IMR-90 (cell line): ENCODE measurements around the gene MINDY3. TPM values are rescaled to one million over a fixed set of nuclear protein-coding genes. Genes with fewer than 3 reads are reported as not detected.

Experiments used
- ATAC-seq: fragments of 200-7000 bp; cut with Tn5 transposase; 2 replicates; pipeline ENCODE4 v1.9.1; 2020; ENCODE audit warnings: low read depth, mild to moderate bottlenecking, moderate library complexity
- BruUV-seq: library from RNA; stranded (reverse); fragments of 400-500 nt; replicated peaks from 2 replicates; lab custom pipeline; 2021; lab: Mats Ljungman, UMichigan
- CTCF ChIA-PET: fragments of 300-600 bp; formaldehyde crosslinking; extraction: SDS; loops from one replicate; lab custom pipeline; 2021; ENCODE audit warnings: antibody characterized with exemption; lab: Yijun Ruan, JAX
- POLR2A ChIA-PET: fragments of 300-600 bp; sonication (Branson Sonifier 250); formaldehyde crosslinking; loops from one replicate; lab custom pipeline; 2022; ENCODE audit warnings: antibody characterized with exemption; ENCODE audit not compliant: unreplicated experiment; lab: Charles Lee
- DNase-seq: peaks from one replicate; pipeline ENCODE4 v3.0.0; 2013
- H2AFZ ChIP-seq: replicated peaks from 2 replicates; pipeline ENCODE3; 2013; ENCODE audit warnings: low read length, mild to moderate bottlenecking; ENCODE audit not compliant: poor library complexity
- H2AK5ac ChIP-seq: 2 replicates; pipeline ENCODE4 v1.6.1; 2013; ENCODE audit warnings: low read depth, low read length, inconsistent platforms
- H2AK9ac ChIP-seq: replicated peaks from 2 replicates; pipeline ENCODE3; 2013; ENCODE audit warnings: mild to moderate bottlenecking, low read depth, low read length, moderate library complexity; ENCODE audit not compliant: poor library complexity
- H2BK120ac ChIP-seq: 2 replicates; pipeline ENCODE4 v1.6.1; 2013; ENCODE audit warnings: low read depth, low read length, inconsistent platforms
- H2BK15ac ChIP-seq: 3 replicates; pipeline ENCODE4 v1.6.1; 2013; ENCODE audit warnings: low read depth, low read length, inconsistent platforms
- H2BK20ac ChIP-seq: 2 replicates; pipeline ENCODE4 v1.6.1; 2013; ENCODE audit warnings: low read depth, mild to moderate bottlenecking, inconsistent platforms, low read length, moderate library complexity
- H2BK5ac ChIP-seq: 2 replicates; pipeline ENCODE4 v1.6.1; 2013; ENCODE audit warnings: mild to moderate bottlenecking, low read depth, low read length, inconsistent platforms; ENCODE audit not compliant: poor library complexity, severe bottlenecking
- H3K14ac ChIP-seq: replicated peaks from 2 replicates; pipeline ENCODE4 v1.6.1; 2013; ENCODE audit warnings: low read depth, low read length, inconsistent platforms
- H3K18ac ChIP-seq: 2 replicates; pipeline ENCODE4 v1.6.1; 2013; ENCODE audit warnings: low read depth, low read length, control low read depth
- H3K23ac ChIP-seq: 2 replicates; pipeline ENCODE4 v1.6.1; 2013; ENCODE audit warnings: low read depth, low read length, inconsistent platforms
- H3K27ac ChIP-seq: 2 replicates; pipeline ENCODE4 v1.5.1; 2013; ENCODE audit warnings: mild to moderate bottlenecking, control low read depth, low read length; ENCODE audit not compliant: insufficient read depth
- H3K27me3 ChIP-seq: 2 replicates; pipeline ENCODE4 v1.6.1; 2013; ENCODE audit warnings: low read length; ENCODE audit not compliant: control insufficient read depth, insufficient read depth
- H3K36me3 ChIP-seq: 2 replicates; pipeline ENCODE4 v1.6.1; 2013; ENCODE audit warnings: low read length, mixed read lengths; ENCODE audit not compliant: control insufficient read depth, insufficient read depth
- H3K4ac ChIP-seq: 2 replicates; pipeline ENCODE4 v1.6.1; 2013; ENCODE audit warnings: low read depth, low read length, inconsistent platforms
- H3K4me1 ChIP-seq: 2 replicates; pipeline ENCODE4 v1.6.1; 2013; ENCODE audit warnings: low read length, mixed read lengths; ENCODE audit not compliant: control insufficient read depth, insufficient read depth
- H3K4me2 ChIP-seq: 2 replicates; pipeline ENCODE4 v1.6.1; 2013; ENCODE audit warnings: low read depth, mild to moderate bottlenecking, control low read depth, low read length, moderate library complexity
- H3K4me3 ChIP-seq: 2 replicates; pipeline ENCODE4 v1.5.1; 2013; ENCODE audit warnings: low read depth, mild to moderate bottlenecking, control low read depth, low read length, moderate library complexity; ENCODE audit not compliant: insufficient read depth
- H3K56ac ChIP-seq: 2 replicates; pipeline ENCODE4 v1.6.1; 2013; ENCODE audit warnings: low read length, inconsistent platforms; ENCODE audit not compliant: insufficient read depth; ENCODE audit errors: extremely low read depth
- H3K79me1 ChIP-seq, 2 experiments: 2 replicates each; pipeline ENCODE4 v1.6.1; 2013; ENCODE audit warnings: low read length in 2 of 2, inconsistent platforms in 1 of 2, low read depth in 1 of 2
- H3K9ac ChIP-seq: 2 replicates; pipeline ENCODE4 v1.6.1; 2013; ENCODE audit warnings: low read depth, low read length, control low read depth
- H3K9me1 ChIP-seq: 2 replicates; pipeline ENCODE4 v1.6.1; 2013; ENCODE audit warnings: low read length, inconsistent platforms; ENCODE audit not compliant: insufficient read depth
- H3K9me3 ChIP-seq: 2 replicates; pipeline ENCODE4 v1.6.1; 2013; ENCODE audit warnings: low read length; ENCODE audit not compliant: control insufficient read depth, insufficient read depth
- H4K20me1 ChIP-seq: 2 replicates; pipeline ENCODE4 v1.6.1; 2013; ENCODE audit warnings: low read length, inconsistent platforms; ENCODE audit not compliant: insufficient read depth
- H4K5ac ChIP-seq: 2 replicates; pipeline ENCODE4 v1.6.1; 2013; ENCODE audit warnings: mild to moderate bottlenecking, low read depth, low read length, control low read depth
- H4K8ac ChIP-seq, 2 experiments: 2 replicates each; pipeline ENCODE4 v1.6.1; 2013; ENCODE audit warnings: low read depth in 2 of 2, low read length in 2 of 2, control low read depth in 1 of 2, inconsistent platforms in 1 of 2
- H4K91ac ChIP-seq: 2 replicates; pipeline ENCODE4 v1.6.1; 2013; ENCODE audit warnings: low read depth, low read length, inconsistent platforms; ENCODE audit not compliant: insufficient read depth
- BHLHE40 ChIP-seq: fragments of 150-350 bp; IDR thresholded peaks from 2 replicates; pipeline ENCODE4 v1.6.1; 2016; ENCODE audit warnings: mild to moderate bottlenecking, low read depth, low read length
- CEBPB ChIP-seq: IDR thresholded peaks from 2 replicates; pipeline ENCODE4 v1.6.1; 2012; ENCODE audit warnings: low read depth, low read length, improper control_type of control experiment
- CHD1 ChIP-seq: IDR thresholded peaks from 2 replicates; pipeline ENCODE4 v1.6.1; 2012; ENCODE audit warnings: low read depth, low read length, improper control_type of control experiment
- MXI1 ChIP-seq: IDR thresholded peaks from 2 replicates; pipeline ENCODE4 v1.6.1; 2012; ENCODE audit warnings: low read depth, mild to moderate bottlenecking, low read length, moderate library complexity, borderline replicate concordance
- NFE2L2 ChIP-seq: fragments of 150-350 bp; IDR thresholded peaks from 2 replicates; pipeline ENCODE4 v1.6.1; 2016; ENCODE audit warnings: low read depth, mild to moderate bottlenecking, low read length
- POLR2A ChIP-seq: IDR thresholded peaks from 2 replicates; pipeline ENCODE4 v1.6.1; 2012; ENCODE audit warnings: mild to moderate bottlenecking, low read depth, low read length
- RCOR1 ChIP-seq: IDR thresholded peaks from 2 replicates; pipeline ENCODE4 v1.6.1; 2012; ENCODE audit warnings: mild to moderate bottlenecking, low read length, improper control_type of control experiment; ENCODE audit not compliant: insufficient replicate concordance
- RFX5 ChIP-seq: IDR thresholded peaks from 2 replicates; pipeline ENCODE4 v1.8.0; 2012; ENCODE audit warnings: low read depth, mild to moderate bottlenecking, low read length, moderate library complexity
- SMC3 ChIP-seq: fragments of 150-350 bp; IDR thresholded peaks from 2 replicates; pipeline ENCODE4 v1.6.1; 2016; ENCODE audit warnings: low read depth, mild to moderate bottlenecking, antibody characterized with exemption, low read length, moderate library complexity
- WGBS, 2 experiments: methylation state at CpG; one replicate each; pipeline versions ENCODE4 v1.1.5 to v1.1.7; 2013; ENCODE audit warnings: missing lambda C conversion rate in 2 of 2; ENCODE audit not compliant: insufficient read length in 1 of 2; ENCODE audit errors: extremely low coverage in 2 of 2; 5-methylcytosine and 5-hydroxymethylcytosine counted together
- dilution Hi-C: fragments of 300-500 bp; cut with HindIII; formaldehyde crosslinking; loops from one replicate; pipeline ENCODE4 v1.14.3; 2018; ENCODE audit warnings: low sequenced_read_pairs; ENCODE audit not compliant: unreplicated experiment
- in situ Hi-C: fragments of 300-500 bp; cut with MboI; formaldehyde crosslinking; loops from 3 replicates; pipeline ENCODE4 v1.14.3; 2019; ENCODE audit warnings: low sequenced_read_pairs, inconsistent platforms, mixed read lengths
- intact Hi-C: fragments of 100-400 bp; cut with micrococcal nuclease; formaldehyde crosslinking; loops from 2 replicates; pipeline ENCODE4 v1.10.0; 2022
- polyA plus RNA-seq, 3 experiments: library from polyadenylated mRNA; depleted of rRNA; stranded (reverse); fragments of >200 nt; gene quantifications; 2 replicates each; pipeline ENCODE4 v1.2.3, GENCODE V29; 2012; ENCODE audit warnings: low replicate concordance in 1 of 3
- total RNA-seq: library from RNA; depleted of rRNA; stranded (reverse); fragments of >200 nt; gene quantifications from 2 replicates; pipeline ENCODE4 v1.2.3, GENCODE V29; 2012
- TF ChIP-seq, protein P1 (sequence below): fragments of 150-350 bp; IDR thresholded peaks from 2 replicates; pipeline ENCODE4 v1.6.1; 2016; ENCODE audit warnings: low read depth, mild to moderate bottlenecking, low read length, moderate library complexity, borderline replicate concordance
- TF ChIP-seq, protein P2 (sequence below): conservative IDR thresholded peaks from 2 replicates; pipeline ENCODE4 v1.5.1; 2012; ENCODE audit warnings: mild to moderate bottlenecking, low read depth, low read length, improper control_type of control experiment

Gene MINDY3
- total and polyA plus RNA-seq, 2 of the 4 experiments (the other 2 are of a cell fraction) = 13.9 to 14.5 TPM

DNA sequence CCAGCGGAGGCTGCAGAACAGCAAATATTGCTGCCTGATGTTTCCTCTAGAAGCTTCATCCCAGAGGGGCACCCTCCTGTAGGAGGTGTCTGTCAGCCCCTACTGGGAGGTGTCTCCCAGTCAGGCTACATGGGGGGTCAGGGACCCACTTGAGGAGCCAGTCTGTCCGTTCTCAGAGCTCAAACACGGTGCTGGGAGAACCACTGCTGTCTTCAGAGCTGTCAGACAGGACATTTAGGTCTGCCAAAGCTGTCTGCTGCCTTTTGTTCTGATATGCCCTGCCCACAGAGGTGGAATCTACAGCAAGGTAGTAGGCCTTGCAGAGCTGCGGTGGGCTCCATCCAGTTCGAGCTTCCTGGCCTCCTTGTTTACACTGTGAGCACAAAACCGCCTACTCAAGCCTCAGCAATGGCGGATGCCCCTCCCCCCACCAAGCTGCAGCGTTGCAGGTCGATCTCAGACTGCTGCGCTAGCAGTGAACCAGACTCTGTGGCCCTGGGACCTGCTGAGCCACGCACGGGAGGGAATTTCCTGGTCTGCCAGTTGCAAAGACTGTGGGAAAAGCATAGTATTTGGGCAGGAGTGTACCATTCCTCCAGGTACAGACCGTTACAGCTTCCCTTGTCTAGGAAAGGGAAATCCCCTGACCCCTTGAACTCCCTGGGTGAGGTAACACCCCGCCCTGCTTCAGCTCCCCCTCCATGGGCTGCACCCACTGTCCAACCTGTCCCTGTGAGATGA is 17.7 kb upstream of the MINDY3 start:
- H3K4me1 ChIP-seq = no peaks in the 10 kb centered on the region
- ATAC-seq = no peak
- H2BK15ac ChIP-seq = no peak overlapping the region
- H3K4me3 ChIP-seq = no peak overlapping the region
- no peaks in the 10 kb centered on the region for H4K20me1 ChIP-seq
- no peak for DNase-seq
- TF ChIP-seq CEBPB (no peak), NFE2L2 (no peak), MXI1 (no peak), BHLHE40 (no peak), CHD1 (no peak), RFX5 (no peak), RCOR1 (no peak), POLR2A (no peak), SMC3 (no peak)
- TF ChIP-seq, protein P1, sequence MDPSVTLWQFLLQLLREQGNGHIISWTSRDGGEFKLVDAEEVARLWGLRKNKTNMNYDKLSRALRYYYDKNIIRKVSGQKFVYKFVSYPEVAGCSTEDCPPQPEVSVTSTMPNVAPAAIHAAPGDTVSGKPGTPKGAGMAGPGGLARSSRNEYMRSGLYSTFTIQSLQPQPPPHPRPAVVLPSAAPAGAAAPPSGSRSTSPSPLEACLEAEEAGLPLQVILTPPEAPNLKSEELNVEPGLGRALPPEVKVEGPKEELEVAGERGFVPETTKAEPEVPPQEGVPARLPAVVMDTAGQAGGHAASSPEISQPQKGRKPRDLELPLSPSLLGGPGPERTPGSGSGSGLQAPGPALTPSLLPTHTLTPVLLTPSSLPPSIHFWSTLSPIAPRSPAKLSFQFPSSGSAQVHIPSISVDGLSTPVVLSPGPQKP = no peak
- TF ChIP-seq, protein P2, sequence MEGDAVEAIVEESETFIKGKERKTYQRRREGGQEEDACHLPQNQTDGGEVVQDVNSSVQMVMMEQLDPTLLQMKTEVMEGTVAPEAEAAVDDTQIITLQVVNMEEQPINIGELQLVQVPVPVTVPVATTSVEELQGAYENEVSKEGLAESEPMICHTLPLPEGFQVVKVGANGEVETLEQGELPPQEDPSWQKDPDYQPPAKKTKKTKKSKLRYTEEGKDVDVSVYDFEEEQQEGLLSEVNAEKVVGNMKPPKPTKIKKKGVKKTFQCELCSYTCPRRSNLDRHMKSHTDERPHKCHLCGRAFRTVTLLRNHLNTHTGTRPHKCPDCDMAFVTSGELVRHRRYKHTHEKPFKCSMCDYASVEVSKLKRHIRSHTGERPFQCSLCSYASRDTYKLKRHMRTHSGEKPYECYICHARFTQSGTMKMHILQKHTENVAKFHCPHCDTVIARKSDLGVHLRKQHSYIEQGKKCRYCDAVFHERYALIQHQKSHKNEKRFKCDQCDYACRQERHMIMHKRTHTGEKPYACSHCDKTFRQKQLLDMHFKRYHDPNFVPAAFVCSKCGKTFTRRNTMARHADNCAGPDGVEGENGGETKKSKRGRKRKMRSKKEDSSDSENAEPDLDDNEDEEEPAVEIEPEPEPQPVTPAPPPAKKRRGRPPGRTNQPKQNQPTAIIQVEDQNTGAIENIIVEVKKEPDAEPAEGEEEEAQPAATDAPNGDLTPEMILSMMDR = no peak
- H4K91ac ChIP-seq = no peak overlapping the region
- no peak overlapping the region for H3K4ac ChIP-seq
- WGBS, 2 experiments = 32% methylated on average over 3 of the region's 14 CpGs; no CpG with 5 or more reads in 1 of the 2 experiments
- no peak overlapping the region for H3K18ac ChIP-seq
- no peak overlapping the region for H3K4me2 ChIP-seq
- no peak overlapping the region for H2BK120ac ChIP-seq
- no peak overlapping the region for H3K23ac ChIP-seq
- no peak overlapping the region for H3K14ac ChIP-seq
- H3K27ac ChIP-seq = no peak overlapping the region
- no peak overlapping the region for H2BK20ac ChIP-seq
- no peak overlapping the region for H3K9ac ChIP-seq
- no peaks in the 10 kb centered on the region for H3K9me1 ChIP-seq
- peaks cover 4% of the 10 kb centered on the region for H3K27me3 ChIP-seq
- H2AK9ac ChIP-seq = no peak overlapping the region
- intact Hi-C loops = no loop called here
- H2AK5ac ChIP-seq = no peak overlapping the region
- H2BK5ac ChIP-seq = no peak overlapping the region
- no peaks in the 10 kb centered on the region for H3K36me3 ChIP-seq
- H2AFZ ChIP-seq = no peak overlapping the region
- in situ Hi-C loops = loop anchor here (25.0 kb wide), 1 partner anchor 1384 kb away; no protein-coding TSS in a partner anchor
- no peaks in the 10 kb centered on the region for H3K79me1 ChIP-seq
- no peak overlapping the region for H4K8ac ChIP-seq
- no peak overlapping the region for H3K56ac ChIP-seq
- POLR2A ChIA-PET = no interaction called here
- H3K9me3 ChIP-seq = no peaks in the 10 kb centered on the region
- BruUV-seq = no TSS peak
- CTCF ChIA-PET = interaction anchor here (0.7 to 1.4 kb wide), 3 partner anchors 18 to 1041 kb away, joined by 3 read pairs; partner anchors contain the start of gene MINDY3
- no peak overlapping the region for H4K5ac ChIP-seq
- dilution Hi-C loops = no loop called here
